Smooth muscle cell of the brain vasculature (primary cell): ENCODE measurements around the gene ATP6V0A1.
"Not testable (repeated sequence)": the region's sequence is repeated elsewhere in the genome, so short reads cannot be mapped to it uniquely, and the experiment has no call there.

Experiments
- DNase-seq: peaks from one replicate; pipeline ENCODE4 v3.0.0-alpha.2; 2012; ENCODE audit warnings: low read depth, low spot score

ATP6V0A1 gene

DNA sequence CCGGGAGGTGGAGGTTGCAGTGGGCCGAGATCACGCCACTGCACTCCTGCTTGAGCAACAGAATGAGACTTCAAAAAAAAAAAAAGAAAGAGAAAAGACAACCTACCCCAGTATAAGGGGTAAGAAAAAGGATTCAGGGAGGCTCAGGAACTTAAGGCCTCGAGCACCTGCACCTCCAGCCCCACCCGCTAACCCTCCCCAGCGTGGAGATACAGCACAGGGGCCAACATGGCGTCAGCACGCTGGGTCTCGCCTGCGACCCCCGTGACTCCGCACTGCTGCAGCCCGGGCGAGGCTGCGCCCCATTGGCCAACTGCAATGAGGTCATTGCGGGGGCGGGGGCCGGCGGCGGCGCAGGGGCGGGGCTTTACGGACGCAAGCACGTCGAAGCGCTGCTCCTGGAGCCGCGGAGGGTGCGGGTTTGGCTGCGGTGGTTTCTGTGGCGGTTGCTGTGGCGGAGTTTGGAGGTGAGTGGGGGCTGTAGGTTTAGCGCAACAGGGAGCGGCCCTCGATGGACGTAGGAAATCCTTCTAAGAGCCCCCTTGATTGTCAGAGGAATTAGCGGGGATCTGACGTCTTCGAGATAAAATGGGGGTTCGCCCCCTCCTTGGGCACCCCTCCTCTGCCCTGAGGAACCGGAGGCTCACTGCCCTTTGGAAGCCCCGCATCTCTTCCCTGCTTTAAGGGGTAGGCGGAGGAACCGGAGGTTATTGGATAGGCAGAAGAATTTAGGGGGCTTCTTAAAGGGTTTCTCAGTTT is at the start of gene ATP6V0A1:
Gene ATP6V0A1 (plus strand): TSS at position 382 of the 759 bp plus-strand sequence. CDS start 2,017 bp downstream, outside the sequence.
- peak; percentile 43 for DNase-seq

DNA sequence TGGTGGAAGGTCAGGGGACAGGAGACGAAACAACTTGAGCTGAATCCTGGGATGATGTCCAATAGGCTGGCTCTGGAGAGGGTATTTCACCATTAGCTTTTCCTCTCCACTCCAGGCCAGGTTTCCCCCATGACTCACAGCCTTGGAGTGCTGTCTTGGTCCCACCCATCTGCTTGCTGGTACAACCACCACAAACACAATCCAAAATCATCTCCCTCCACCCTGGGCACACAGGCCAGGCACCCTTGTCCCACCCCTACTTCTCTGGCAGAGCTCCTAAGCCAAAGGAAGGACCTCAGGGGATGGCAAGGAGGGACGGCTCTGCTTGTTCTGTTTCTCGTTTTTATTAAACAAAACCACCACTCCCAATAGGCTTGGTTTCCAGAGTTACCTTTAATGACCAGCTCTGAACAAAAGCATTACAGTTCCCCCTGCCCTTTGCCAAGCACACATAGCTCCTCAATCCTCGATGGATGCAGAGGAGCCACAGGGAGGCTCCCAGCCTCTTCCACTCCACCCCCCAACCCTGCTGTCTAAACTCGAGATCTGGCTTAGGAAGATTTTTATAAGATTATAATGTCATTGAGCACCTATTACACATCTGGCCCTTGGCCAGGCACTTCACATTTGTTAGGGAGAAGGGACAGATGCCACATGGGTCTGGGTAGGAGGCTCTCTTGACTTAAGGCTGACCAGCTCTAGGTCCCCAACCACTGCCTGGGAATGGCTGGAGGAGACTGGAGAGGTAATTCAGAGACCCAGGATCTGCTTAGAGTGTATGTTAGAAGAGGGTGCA is 49.0 kb upstream of the ATP6V0A1 start:
- no peak for DNase-seq

DNA sequence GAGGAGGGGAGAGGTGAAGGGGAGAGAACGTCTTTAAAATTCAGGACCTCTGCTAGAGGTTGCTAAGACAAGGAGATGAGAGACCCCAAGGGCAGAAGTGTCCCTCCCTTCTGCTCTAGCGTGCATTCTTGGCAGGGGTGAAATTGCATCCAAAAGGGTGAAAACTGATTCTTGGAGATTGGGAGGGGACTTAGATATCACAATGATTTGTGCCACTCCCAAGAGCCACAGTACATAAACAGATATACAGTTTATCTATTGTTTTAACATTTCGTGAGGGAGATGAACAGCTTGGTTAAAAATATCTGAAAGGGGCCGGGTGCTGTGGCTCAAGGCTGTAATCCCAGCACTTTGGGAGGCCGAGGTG is 48.4 kb upstream of the ATP6V0A1 start:
- no peak for DNase-seq

DNA sequence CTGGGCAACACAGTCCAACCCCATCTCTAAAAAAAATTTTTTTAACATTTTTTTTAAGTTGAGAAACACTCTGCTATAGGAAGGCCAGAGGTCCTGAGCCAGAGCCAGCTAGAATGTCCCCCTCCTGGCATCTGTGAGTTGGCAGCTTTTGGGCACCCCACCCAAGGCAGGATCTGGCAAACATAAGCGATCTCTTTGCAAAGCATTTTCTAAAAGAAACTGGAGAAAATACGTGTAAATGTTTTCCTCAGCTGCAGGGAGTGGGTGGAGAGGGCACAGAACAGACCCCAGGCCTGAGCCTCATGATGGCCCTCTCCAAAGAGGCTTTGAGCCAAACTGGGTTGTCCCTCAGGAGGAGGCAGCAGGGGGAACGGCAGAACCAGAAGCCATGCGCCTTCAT is 47.3 kb upstream of the ATP6V0A1 start:
- no peak for DNase-seq

DNA sequence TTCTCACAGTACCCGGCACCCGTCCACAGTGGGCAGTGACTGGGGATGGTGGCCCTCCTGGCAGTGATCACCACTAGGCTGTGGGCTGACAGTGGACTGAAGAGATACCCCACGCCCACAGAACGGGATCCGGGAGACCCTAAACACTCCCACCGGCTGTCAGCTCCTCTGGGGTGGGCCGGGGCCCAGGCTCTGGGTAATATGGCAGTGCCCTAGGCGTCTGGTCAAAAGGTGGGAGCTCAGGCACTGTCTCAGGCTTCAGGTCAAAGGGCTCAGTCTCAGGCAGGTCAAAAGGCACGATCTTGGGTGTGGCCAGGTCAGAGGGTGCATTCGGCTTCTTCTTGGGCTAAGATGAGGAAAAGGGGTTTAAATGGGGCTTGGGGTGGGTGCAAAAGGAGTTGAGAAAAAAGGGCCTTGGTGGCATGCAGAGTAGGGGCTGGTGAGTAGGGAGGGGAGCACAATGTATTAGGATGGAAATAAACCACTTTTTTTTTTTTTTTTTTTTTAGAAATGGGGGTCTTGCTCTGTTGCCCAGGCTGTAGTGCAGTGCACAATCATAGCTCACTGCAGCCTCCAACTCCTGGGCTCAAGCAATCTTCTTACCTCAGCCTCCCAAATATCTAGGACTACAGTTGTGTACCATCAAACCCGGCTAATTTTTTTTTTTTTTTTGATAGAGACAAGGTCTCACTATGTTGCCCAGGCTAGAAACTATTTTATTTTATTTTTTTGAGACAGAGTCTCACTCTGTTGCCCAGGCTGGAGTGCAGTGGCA is 46.6 kb upstream of the ATP6V0A1 start:
- no peak for DNase-seq

DNA sequence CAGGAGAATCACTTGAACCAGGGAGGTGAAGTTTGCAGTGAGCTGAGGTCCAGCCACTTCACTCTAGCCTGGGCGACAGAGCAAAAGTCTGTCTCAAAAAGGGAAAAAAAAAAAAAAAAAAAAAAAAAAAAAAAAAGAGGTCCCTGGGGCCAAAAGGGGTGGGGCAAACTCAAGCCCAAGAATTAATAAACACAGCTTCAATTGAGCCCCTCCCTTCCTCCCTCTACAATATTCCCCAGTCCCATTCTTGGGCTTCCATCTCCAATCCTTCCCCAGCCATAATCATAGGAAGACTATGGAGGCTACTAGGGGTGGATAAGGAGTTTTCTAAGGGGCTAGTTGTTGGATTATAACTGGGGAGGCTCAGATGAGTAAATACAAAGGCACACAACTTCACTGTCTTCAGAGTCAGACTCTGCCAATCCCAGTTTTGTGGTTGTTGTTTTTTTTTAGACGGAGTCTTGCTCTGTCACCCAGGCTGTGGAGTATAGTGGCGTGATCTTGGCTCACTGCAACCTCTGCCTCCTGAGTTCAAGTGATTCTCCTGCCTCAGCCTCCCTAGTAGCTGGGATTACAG is 45.1 kb upstream of the ATP6V0A1 start:
- no peak for DNase-seq

DNA sequence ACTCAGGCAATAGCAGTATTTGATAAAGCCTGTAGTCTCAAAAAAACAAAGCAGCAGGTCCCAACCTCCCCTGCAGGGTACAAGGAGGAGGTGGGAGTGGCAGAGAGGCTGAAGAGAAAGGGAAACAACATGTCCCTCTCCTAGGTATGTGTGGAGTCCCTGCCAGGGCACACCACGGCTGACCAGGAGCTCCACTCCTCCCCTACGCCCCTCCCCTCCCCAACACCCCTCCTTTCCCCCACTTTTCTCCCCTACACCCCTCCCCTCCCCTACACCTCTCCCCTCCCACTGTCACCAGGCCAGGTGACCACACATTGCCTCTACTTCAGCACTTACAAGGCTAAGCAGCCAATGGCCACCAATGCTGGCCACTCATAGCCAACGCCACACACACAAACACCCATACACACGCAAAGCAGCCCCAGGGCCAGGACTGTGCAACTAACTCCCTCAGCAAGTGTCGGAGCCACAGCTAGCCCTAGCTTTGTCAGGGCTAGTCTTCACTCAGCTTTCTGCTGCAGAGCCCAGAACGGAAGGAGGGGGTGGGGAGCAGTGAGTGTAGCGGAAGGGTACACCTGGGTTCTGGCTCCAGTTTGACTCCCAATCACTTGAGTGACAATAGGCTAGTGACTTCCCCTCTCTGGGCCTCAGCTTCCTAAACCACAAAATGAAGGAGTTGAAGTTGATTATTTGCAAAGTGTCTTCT is 43.8 kb upstream of the ATP6V0A1 start:
- no peak for DNase-seq

DNA sequence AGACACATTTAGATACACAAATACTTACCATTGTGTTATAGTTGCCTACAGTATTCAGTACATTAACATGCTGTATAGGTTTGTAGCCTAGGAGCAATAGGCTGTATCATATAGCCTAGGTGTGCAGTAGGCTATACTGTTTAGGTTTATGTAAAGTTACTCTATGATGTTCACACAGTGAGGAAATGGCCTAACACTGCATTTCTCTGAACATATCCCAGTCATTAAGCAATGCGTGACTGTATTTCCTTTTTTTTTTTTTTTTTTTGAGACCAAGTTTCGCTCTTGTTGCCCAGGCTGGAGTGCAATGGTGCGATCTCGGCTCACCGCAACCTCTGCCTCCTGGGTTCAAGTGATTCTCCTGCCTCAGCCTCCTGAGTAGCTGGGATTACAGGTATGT is 40.7 kb upstream of the ATP6V0A1 start:
- not testable (repeated sequence) for DNase-seq

DNA sequence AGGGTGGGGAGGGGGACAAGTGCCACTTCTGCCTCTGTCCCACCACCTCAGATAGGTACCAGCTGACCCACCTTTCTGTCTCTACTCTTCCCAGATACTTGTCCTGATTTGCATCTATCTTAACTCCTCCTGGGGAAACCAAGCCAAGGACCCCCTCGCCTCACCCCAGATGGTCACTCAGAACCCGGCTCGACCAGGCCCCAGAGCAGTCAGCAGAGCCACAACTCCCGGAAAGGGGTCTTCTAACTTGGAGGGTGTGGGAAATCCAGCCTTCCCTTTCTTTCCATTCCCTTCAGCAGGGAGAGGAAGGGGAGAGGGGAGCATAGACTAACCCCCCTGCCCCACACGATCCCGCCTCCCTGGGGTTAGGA is 37.6 kb upstream of the ATP6V0A1 start:
- DNase-seq = no peak

DNA sequence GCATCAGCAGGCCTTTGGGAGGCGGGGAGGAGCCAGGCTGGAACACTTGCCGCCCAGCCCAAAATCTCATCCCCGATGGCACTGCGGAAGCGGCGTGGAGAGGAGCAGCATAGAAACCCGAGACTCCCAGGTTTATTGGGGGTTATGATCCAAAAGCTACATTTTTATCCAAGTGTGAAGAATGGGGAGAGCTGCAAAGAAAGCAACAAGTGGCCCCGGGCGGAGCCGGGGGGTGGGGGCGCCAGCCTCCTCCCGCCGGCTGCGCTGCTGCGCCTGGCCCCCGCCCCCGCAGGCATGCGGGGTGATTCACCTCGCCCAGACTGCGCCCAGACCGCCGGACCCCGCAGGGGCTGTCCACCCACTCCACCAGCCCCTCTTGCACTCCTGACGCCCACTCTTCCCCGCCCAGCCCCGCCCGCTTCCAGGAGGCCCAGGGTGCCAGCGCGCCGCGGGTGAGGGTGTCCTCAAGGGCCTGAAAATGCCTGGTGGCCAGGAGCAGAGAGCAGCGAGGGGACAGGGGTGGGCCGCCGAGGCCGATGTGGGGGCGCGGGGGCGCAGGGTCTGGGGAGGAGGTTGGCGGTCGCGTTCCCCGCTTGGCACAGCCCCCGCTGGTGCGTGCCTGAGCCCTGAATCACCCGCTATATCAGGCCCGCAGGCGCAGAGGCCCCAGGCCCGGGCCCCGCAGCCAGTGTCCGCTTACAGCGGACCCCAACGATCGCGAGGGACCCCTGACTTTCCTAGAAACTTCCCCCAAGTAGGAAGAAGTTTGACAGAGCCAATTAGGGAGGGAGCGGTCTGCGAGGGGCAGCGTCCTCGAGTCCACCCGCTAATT is 37.0 kb upstream of the ATP6V0A1 start:
- DNase-seq = no peak

DNA sequence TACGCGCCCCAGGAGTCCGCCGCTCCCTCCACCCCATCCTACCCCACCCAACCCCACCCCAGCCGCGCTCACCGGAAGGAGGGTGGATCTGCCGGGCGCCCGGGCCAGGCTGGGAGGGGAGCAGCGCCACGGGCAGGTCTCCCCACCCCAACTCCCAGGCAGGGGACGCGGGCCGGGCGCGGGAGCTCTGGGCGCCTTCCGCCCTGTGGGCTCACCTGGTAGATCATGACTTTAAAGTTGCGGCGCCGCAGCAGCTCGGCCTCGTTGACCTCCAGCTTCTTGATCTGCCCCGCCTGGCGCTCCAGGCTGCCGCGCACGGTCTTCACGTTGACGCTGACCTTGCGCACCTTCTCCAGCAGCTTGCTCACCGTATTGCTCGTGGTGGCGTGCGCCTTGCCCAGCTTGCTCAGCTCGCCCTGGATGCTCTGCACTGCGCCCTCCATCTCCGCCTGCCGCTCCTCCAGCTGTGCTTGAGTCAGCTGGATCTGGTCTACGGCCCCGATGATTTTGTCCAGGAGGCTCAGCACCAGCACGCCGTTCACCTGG is 36.2 kb upstream of the ATP6V0A1 start:
- no peak for DNase-seq

DNA sequence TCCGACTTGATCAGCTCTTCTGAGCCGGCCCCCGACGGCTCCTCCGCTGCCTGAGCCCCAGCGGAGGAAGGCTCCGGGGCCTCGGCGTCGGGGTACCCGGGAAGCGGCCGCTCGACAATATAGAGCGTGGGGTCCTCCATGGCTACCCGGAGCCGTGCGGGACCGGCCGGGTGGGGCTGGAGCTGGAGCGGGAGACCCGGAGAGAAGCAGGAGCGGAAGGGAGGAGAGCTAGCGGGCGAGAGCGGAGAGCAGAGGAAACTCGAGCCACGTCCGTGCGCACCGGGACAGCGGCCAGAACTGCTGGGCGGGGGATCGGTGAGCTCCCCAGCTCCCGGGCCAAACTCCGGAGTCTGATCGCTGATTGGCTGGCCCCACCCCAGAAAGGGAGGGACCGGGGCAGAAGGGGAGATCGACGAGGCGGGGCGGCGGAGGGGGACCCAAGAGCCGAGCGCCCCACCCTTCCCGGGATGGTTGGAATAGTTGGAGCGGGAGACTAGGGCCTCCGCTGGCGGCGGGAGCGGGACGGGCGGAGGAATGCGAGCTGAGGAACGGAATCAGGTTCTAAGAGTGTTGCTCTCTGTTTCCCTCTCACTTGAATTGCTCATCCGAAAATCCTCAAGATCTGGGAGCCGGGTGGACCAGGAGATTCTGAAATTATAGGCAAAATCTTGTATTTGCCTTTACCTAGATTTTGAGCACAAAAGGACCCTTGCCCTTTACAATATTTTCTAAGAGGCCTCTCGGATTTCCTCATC is 35.5 kb upstream of the ATP6V0A1 start, which contains the start of gene CAVIN1:
Gene CAVIN1 (minus strand): TSS at position 299 of the 755 bp plus-strand sequence. CDS start 159 bp downstream, at position 140.
- peak; percentile 83 for DNase-seq

DNA sequence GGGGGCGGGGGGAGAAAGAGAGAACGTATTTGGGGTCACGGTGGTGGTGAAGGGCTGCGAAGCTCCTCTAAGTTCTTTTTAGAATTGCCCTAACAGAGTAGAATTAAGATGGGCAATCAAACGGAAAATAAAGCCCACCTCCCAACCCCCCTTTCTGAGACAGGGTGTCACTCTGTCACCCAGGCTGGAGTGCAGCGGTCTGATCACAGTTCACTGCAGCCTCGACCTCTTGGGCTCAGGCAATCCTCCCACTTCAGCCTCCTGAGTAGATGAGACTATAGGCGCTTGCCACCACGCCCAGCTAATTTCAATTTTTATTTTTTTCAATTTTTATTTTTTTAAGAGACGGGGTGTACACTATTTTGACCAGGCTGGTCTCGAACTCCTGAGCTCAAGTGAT is 34.9 kb upstream of the ATP6V0A1 start:
- no peak for DNase-seq

DNA sequence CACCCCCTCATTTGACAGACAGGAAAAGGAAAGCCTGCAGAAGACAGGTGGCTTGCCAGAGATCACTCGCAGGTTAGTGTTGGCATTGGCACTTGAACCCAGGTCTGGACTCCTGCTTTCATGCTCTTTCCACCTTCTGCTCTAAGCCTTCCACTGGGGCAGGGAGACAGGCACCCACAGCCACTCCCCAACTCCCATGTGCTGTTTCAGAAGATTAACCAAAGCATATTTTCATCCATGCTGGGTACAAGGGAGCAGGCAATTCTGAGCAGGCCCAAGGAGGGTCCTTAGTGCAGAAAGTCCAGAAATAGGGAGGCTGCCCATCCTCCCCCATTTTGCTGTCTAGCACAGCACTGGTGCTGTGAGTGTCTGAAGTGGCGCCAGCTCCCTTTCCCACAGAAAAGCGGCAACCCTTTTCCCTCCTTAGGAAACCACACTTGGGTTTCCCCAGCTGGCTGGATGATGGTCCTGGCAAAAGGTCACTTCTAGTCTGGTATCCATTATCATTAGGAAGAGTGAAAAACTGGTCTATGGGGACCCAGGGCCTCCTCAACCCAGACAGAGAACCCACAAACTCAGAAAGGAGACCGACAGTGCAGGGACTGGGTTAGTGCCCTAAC is 33.6 kb upstream of the ATP6V0A1 start:
- DNase-seq = no peak

DNA sequence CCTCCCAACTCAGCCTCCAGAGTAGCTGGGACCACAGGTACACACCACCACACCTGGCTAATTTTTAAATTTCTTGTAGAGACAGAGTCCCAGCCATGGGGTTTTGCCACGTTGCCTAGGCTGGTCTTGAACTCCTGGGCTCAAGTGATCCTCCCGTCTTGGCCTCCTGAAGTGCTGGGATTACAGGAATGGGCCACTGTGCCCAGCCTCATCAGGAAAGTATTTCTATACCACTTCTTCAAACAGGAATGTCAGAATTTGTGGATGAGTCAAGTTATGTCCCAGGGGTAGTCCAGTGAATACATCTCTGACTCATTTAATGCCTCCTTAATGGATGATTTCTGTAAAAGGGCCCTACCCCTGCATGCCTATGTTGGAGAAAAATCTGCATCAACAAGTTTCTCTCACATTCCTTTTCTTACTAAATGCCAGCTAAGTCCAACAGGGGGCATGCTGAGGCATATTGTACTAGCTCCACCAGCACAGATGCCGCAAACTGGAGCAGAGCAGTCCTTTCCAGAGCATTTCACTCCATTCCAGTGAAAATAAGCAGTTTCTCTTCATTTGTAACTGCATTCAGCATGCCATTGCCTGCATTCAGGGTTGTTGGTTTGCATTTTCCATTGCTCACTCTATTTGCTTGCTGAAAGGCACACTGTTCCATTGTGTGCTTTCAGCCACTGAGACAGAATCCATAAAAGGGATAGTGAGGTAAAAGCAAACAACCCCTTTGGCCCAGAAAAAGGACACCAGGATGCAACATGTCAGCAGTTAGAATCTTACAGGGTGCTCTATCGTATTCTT is 30.3 kb upstream of the ATP6V0A1 start:
- peak; percentile 80 for DNase-seq

DNA sequence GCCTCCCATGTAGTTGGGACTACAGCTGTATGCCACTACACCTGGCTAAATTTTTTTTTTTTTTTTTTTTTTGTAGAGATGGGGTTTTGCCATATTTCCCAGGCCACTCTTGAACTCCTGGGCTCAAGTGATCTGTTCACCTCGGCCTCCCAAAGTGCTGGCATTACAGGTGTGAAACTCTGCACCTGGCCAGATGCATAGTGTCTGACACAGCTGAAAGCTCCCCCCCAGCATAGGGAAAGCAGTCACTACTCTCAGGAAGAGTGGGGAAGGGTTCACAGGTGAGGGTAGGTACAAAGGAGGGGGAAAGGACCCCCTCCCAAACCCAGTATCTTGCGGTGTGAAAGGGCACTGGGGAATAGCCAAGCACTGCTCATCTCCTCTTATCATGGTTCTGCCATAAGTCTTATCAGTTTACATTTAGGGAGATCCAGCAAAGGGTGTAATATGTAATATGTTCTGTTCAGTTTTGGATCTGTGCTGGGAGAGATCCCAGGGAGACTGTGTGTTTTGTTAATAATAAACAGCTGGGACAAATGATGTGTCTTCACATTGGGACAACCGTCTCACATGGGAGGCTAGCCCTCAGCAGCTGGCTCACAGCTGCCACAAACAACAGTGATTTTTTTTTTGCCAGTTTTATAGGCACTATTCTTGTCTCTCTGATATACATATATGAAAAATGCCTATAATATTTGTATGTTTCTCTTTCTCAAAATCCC is 28.8 kb upstream of the ATP6V0A1 start:
- DNase-seq = no peak

DNA sequence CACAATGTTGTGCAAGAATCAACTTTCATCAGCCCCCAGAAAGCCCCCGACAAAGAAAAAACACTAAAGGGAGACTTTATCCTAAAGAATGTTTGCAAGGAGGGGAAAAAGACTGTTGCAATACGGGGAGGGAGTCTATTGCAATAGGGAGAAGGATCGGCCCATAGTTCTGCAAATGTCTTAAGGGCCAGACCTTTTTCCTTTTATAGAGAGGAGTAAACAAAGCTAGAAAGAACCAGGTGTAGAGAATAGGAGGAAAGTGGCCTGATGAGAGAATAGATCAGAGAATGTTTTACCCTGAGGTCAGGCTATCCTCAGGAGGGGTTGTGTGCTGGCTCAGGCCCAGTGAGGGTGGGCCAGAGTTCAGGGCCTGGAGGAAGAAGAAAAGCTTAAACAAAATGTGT is 26.9 kb upstream of the ATP6V0A1 start:
- no peak for DNase-seq
